ENCODE measurements around the gene PGLYRP1.

Gene PGLYRP1

DNA sequence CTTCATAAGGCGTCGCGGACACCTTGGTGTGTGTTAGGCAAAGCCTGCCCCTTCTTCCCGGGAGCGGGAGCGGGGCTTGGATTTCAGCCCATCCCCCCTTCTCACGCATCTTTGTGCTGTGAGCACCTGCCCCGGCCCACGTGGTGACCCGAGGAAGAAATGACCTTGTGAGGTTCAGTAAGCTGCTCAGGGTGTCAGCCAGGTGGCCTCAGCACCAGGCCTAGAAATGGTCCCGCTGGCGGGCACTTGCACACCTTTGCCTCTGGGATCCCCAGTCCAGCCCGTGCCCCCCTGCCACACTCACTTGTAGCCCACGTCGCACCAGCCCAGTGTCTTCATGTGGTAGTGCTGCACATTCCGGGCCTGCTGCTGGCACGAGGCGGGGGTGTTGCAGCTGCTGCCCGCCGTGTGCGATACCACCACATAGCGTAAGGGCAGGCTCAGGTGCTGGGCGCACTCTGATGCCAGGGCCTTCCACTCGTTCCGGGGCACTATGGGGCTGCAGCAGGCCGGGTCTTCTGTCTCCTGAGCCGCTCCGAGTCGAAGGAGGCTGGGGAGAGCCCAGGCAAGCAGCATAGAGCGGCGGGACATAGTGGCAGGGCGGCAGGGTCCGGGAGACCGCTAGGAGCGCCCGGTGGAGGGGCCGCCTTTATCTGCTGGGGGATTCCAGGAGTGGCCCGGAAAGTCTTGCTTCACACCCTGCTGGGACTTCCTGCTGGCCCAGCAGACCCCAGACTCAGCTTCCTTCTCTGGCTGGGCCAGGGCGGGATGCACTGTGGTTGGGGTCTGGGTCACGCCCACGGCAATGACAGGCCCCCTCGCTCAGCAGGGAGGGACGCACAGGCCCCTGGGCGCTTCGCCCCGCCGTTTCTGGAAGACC is at the start of gene PGLYRP1:
Gene PGLYRP1, minus strand, starts transcription at position 623 of the 880 bp plus-strand sequence. Its CDS starts 32 bp downstream, at position 591.
- DNase-seq (ENCODE audit: low read depth in 2 of 2) = no peak

GRCh38 chr19:46069806-46070341 is 47.0 kb upstream of the PGLYRP1 start:
- DNase-seq (ENCODE audit: low read depth in 2 of 2) = no peak

- DNase-seq (ENCODE audit: low read depth in 2 of 2) = no peak
These were observed 45.7 kb upstream of the PGLYRP1 start for GRCh38 chr19:46068345-46069258.

GRCh38 chr19:46067691-46068090 is 44.8 kb upstream of the PGLYRP1 start:
- no peak for DNase-seq (ENCODE audit: low read depth in 2 of 2)

DNA sequence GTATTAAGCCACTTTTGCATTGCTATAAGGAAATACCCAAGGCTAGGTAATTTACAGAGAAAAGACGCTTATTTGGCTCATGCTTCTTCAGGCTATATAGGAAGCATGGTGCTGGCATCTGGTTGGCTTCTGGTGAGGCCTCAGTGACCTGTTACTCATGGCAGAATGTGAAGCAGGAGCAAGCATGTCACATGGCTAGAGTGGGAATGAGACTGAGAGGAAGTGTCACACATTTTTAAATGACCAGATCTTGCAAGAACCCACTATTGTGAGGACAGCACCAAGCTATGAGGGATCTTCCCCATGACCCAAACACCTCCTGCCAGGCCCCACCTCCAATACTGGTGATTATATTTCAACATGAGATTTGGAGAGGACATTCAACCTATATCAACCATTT is 43.6 kb upstream of the PGLYRP1 start:
- DNase-seq (ENCODE audit: low read depth in 2 of 2) = no peak

- DNase-seq (ENCODE audit: low read depth in 2 of 2) = no peak
These were observed 42.7 kb upstream of the PGLYRP1 start for GRCh38 chr19:46065486-46066071.

DNA sequence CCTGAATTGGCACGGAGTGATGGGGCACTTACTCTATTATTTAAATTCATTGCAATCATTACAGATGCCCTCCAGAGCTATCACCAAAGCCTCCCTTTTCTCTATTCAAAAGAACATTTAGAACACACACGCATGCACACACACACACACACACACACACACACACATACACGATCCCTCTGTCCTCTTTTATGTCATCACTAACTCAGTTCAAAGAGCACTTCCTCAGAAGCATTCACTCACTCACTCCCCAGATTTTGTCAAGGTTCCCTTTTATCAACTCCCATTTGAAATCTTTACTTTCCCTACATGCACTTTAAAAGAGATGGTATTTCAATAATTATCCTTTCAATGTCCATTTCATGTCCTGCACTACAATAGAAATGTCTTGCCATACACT is 40.3 kb upstream of the PGLYRP1 start:
- DNase-seq (ENCODE audit: low read depth in 2 of 2) = no peak

GRCh38 chr19:46060012-46060411 is 37.2 kb upstream of the PGLYRP1 start:
- DNase-seq (ENCODE audit: low read depth in 2 of 2) = no peak

GRCh38 chr19:46058778-46059177 is 35.9 kb upstream of the PGLYRP1 start:
- no peak for DNase-seq (ENCODE audit: low read depth in 2 of 2)

DNA sequence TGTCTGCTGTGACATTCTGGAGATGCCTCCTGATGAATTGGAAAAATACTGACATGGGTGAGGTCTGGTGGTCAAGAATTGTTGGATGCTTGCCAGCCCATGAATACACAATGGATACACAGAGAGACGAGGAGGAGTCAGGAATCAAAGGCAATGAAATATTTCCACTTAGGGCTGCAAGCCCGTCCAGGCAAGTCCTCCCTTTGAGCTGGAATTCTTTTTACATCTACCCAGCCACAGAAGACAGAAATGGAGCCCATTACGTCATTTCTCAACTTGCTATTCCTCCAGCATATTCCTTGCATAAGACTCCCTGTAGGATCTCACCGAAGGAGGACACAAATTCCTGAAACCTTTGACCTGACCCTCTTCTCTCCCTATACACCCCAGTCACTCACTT is 33.7 kb upstream of the PGLYRP1 start:
- DNase-seq (ENCODE audit: low read depth in 2 of 2) = no peak

DNA sequence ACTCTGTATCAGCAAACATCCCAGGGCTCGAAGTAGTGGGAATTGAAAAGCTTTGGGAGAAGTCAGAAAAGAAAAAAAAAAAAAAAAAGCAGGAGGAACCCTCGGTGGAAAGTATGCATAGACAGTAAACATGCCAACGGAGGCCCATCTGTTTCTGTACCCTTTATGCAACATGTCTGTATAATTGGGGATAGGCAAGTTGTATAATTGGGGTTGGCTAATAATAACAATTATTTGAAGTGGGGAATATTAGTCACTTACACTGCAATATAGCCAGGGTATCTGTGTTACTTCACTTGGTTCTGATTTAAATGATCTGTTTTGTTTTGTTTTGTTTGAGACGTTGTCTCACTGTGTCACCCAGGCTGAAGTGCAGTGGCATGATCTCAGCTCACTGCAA is 30.0 kb upstream of the PGLYRP1 start:
- no peak for DNase-seq (ENCODE audit: low read depth in 2 of 2)

DNA sequence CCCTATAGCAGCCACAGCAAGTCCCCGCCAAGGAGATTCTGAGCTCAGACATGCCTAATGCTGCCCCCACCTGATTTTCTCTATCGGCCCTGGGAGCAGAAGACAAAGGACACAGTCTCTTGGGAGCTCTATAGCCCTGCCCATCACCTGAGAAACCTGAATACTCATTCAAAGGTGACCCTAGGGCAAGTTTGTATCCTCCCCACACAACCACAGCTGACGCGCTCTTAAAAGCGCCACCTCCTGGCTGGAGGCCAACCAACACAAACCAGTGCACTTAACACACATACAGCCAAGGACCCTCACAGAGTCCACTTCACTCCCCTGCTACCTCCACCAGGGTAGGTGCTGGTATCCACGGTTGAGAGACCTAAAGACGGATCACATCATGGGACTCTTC is 26.7 kb upstream of the PGLYRP1 start:
- DNase-seq (ENCODE audit: low read depth in 2 of 2) = no peak

- no peak for DNase-seq (ENCODE audit: low read depth in 2 of 2)
These were observed 20.7 kb upstream of the PGLYRP1 start for GRCh38 chr19:46043519-46043918.

DNA sequence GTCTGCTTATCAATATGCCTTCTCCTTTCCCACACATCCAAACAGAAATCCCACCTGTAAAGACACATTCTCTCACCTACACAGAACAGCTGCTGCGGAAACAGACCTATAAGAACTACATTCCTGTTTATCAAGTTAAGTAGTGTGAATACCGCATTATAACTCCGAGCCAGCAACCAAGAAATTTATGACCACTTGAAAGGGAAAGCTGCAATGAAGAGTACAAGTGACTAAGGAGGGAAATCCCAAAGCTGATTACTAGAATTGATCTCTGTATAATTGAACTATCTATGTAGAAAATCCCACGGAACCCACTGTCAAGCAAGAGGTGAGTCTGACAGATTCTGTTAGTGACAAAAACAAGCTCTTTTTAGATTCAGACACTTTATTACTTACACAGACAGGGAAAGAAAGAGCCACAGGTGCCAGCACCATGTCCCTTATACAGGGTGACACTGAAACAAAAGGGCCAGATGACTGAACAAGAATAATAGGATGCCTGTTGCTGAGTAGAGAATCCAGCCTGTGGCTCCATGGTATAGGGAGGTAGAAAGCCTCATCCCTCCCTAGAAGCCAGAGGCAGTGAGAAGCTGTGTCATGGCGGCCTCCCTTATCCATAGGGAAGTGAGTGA is 19.5 kb upstream of the PGLYRP1 start:
- DNase-seq (ENCODE audit: low read depth in 2 of 2) = no peak

DNA sequence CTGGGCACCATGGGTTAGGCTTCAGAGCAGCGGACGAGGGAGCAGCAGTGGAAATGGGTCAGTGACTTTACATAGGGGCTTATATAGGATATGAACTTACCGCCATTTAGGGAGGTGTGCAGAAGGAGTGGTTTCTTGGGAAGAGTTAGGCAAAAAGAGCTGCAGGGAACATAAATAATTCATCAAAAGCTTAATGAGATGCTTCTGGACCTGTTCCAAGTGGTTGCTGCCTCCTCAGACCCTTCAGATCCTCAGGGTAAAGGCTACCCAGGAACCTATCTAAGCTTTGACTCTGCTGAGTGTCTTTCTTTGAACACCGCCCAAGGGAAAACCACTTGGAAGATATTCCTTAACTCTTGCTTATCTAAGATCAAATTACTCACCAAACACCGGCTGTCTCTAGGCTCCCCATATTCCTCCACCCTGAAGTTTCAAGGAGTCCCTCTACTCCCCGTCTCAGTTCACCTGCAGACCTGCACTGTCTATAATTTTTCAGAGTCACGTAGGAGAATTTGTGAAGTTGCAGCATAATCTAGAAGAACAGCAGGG is 18.2 kb upstream of the PGLYRP1 start, which contains the start of gene IGFL4:
Gene IGFL4, minus strand, starts transcription at position 51 of the 549 bp plus-strand sequence. Its CDS starts 40 bp downstream, at position 11.
- DNase-seq (ENCODE audit: low read depth in 2 of 2) = no peak

- DNase-seq (ENCODE audit: low read depth in 2 of 2) = no peak
These were observed 17.3 kb upstream of the PGLYRP1 start for GRCh38 chr19:46040125-46040524.

- no peak for DNase-seq (ENCODE audit: low read depth in 2 of 2)
These were observed 13.9 kb upstream of the PGLYRP1 start for GRCh38 chr19:46036744-46037128.

DNA sequence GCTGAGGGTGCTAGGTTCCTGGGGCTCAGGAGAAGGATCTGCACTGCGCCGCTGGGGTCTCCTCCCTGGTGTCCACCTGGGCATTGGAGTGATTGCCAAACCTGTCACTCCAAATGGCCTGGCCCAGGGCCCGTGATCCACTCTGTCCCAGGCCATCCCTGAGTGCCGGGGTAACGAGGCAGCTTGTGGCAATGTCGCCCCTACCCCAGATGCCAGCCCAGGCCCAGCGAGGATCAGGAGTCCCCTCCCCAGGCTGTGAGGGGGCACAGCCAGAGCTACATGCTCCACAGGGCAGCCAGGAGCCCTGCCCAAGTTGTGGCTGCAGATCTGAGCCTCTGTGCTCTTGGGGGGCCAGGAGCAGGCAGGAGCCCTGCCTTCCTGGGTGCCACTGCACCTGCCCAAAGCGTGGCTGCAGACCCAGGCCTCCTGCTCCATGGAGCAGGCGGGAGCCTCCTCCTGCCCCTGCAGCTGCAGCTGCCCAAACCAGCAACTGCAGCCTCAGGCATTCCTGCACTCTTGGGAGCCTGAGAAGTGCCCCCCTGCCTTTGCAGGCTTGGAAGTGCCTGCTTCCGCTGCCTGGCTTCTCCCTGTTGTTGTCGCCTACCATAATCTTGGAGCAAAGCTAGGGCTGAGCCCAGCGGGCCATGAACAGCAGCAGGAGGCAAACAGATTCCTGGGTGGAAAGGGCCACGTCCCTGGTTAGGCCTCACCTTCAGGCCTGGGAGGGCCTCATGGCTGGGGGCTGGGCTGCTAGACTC is 13.3 kb upstream of the PGLYRP1 start:
- DNase-seq (ENCODE audit: low read depth in 2 of 2) = no peak

GRCh38 chr19:46035546-46035945 is 12.7 kb upstream of the PGLYRP1 start:
- no peak for DNase-seq (ENCODE audit: low read depth in 2 of 2)

- no peak for DNase-seq (ENCODE audit: low read depth in 2 of 2)
These were observed 10.5 kb upstream of the PGLYRP1 start for GRCh38 chr19:46033401-46033800.
